HG03064 (cell line): ENCODE results near the gene ZNF385C.
A peak's percentile ranks its signal among the peaks of the same experiment; 100 is the strongest.
"Not testable (repeated sequence)": the region's sequence is repeated elsewhere in the genome, so short reads cannot be mapped to it uniquely, and the experiment has no call there.

Experiments used
- ATAC-seq: cut with Tn5 transposase; IDR thresholded peaks from one replicate; pipeline ENCODE4 v1.9.1; 2021; ENCODE audit warnings: low read depth; ENCODE audit not compliant: unreplicated experiment

Gene ZNF385C

DNA sequence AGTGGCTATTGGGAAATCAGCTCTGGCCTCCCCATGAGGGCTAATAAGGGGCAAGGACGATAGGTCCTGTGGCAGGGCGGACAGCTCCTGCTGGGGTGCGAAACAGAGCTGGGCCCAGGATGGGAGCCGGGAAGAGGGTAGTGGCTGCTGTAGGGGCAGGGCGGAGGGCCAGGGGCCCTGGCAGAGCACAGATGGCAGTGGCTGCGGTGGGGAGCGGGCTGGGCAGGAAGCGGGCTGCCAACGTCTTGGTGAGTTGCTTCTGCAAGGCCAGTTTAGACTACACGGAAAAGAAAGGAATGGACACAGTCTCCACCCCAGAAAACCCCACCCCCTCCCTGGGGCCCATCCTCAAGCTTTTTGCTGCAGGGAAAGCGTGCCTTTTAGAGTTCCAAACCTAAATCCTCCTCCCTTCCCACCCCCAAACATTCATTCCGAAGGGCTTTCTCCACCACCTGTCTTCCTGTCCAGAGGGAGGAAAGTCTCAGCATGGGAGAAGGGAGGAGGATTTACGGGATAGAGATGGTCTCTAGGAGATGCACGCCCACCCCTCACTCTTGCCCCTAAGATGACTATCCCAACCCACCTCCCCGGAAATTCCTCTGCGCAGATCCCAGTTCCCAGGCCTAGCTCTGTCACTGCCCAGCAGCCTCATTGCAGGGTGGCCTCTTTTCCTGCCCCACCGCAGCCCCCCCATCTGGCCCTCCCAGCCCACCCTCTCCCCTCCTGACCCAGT, 71.2 kb downstream of the ZNF385C start:
- ATAC-seq: no peak

DNA sequence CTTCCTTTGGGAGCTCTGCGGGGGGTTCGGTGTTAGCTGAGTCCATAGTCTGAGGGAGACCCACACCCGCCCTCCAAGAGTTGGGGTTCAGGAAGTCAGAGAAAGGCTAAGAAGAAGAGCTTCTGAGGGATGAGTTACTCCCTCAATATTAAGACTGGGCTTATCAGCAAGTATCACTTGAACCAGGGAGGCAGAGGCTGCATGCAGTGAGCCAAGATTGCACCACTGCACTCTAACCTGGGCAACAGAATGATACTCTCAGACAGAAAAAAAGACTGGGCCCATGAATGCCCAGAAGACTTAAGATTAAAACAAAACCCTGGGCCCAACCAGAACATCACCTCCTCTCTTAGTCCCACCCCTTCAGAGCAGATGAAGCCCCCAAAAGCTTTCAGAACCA, 72.3 kb downstream of the ZNF385C start:
- ATAC-seq: no peak

GRCh38 chr17:42025191-42025579, 73.1 kb downstream of the ZNF385C start:
- no peak for ATAC-seq

GRCh38 chr17:42023524-42024349, 74.5 kb downstream of the ZNF385C start:
- no peak for ATAC-seq

DNA sequence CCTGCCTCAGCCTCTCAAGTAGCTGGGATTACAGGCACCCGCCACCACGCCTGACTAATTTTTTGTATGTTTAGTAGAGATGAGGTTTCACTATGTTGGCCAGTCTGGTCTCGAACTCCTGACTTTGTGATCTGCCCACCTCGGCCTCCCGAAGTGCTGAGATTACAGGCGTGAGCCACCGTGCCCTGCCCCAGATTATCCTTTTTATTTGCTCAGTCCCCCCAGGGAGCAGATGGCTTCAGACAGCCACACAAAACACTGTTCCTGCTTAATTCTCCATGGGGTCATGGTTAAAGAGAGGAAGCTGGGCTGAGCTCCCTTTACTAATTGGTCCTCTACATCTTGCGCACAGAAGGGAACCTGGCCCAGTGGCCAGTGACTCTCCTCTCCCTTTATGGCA, 77.4 kb downstream of the ZNF385C start:
- ATAC-seq: not testable (repeated sequence)

DNA sequence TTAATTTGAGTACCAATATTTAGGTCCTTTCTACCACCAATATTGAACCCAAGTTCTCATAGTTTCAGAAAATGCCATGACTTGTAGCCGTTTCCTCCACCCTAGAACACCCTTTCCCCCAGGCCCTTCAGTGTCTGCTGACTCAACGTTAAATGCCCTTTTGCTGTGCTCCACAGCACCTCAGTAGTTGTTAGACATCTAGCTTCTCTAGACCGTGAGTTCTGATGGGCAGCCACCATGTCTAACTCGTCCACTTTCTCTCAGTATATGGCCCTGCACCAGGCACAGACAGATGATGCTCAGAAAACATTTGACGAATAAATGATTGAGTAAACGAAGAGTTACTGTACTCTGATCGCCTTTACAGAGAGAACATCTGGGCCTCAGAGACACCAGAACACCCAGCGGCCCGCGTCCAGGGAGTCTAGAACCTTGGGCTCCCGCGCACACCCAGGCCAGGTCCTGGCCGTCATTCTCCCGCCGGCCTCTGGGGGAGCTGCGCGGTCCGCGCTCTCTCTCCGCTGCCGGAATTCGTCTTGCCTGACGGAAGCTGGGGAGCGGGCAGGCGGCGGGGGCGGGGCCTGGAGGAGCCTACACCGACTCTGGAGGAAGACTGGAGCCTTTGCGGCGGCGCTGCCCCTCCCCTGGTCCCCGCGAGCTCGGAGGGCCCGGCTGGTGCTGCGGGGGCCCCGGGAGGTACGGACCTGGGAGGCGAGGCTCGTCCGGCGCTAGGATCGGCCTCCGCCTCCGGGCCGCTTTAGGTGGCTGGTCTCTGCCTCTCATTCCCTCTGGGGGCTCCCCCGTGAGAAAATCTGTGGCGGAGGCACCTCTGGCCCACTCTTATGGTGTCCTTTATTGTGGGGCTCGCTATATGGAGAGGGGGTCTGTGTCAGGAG, 78.5 kb downstream of the ZNF385C start, which contains the start of gene NKIRAS2:
TSS of gene NKIRAS2 (plus strand) at position 582 of the 896 bp plus-strand sequence. CDS start 1,488 bp downstream, outside the sequence.
- peak; percentile 50 for ATAC-seq

DNA sequence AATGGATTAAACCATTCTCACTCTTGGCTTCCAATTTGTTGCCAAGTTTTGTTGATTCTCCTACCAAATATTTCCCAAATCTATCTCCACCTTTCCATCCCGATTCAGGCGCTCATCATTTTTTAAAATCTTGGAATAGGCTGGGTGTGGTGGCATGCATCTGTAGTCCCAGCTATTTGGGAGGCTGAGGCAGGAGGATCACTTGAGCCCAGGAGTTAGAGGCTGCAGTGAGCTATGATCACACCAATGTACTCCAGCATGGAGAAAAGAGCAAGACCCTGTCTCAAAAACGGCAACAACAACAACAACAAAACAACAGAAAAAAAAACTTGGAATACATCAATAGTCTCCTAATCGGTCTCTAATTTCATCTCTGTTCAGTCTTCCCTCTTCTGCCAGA, 79.3 kb downstream of the ZNF385C start:
- no peak for ATAC-seq

GRCh38 chr17:42018339-42018738, 79.9 kb downstream of the ZNF385C start:
- no peak for ATAC-seq

- no peak for ATAC-seq
Measured at GRCh38 chr17:42017866-42018200, 80.4 kb downstream of the ZNF385C start.

DNA sequence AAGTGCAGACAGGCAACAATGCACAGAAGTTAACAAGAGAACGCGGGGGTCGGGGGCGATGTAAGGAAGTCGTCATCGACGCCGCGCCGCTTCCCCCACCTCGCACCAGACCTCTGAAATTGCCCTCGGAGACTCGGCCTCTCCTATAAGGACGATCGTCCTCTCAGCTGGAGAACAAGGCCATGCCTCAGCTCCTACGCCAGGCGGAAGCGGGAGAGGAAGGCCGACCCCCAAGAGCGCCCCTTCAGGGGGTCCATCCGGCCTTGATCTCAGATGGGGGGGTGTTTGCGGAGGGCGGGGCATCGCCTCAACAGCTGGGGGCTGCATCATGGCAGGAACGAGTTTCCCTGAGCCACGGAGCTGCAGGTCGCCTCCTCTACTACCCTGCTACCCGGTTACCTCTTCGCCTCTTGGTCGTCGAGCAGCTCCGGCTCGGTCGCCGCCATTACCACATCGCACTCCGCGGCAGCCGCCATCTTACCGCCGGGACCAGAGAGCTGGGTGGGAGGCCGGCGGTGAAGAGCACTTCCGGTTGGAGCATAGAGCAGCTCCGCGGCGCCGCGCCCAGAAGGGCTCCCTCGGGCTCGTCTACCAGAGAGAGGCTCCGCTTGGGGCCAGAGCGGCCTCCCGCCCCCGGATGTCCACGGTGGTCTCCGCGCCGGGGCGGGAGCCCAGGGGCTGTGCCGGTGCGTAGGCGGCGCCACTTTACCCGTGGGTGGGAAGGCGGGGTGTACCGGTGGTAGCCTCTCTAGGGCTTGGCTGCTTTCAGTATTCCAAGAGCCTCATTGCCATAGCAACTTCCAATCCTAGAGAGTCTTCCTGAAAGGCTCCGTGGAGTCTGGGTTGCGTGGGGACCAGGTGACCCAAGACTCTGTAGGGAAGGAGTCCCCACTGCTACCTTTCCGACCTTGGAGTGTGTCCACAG, 81.1 kb downstream of the ZNF385C start, which contains the start of gene DNAJC7:
TSS of gene DNAJC7 (minus strand) at position 499 of the 925 bp plus-strand sequence. CDS start at position 476, 23 bp downstream.
- peak; percentile 66 for ATAC-seq

DNA sequence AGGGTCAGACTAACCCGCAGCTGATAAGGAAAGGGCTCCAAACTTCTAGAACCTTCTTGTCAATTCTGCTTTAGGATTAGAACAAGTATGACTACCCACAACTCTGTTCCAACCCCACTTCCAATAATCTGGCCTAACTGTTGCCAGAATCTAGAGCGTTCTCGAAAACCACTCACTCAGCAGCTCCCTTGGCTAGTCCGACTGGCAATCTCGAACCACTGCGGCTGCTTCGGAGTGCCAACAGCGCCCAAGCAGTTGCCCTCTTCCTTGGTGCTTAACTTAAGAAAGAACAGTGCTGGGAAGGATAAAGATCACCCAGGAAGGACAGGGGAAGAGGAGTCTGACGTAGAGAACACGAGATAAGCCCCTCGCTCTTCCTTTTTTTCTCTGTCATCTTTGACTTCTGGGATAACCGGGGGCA, 81.9 kb downstream of the ZNF385C start:
- ATAC-seq: no peak

DNA sequence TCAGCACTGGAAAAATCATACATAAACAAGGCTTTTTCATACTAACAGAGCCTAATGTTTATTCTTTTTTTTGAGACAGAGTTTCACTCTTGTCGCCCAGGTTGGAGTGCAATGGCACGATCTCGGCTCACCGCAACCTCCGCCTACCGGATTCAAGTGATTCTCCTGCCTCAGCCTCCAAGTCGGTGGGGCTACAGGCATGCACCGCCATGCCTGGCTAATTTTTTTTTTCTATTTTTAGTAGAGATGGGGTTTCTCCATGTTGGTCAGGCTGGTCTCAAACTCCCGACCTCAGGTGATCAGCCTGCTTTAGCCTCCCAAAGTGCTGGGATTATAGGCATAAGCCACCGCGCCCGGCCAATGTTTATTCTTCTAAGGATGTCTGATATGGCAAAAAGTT, 84.5 kb downstream of the ZNF385C start:
- ATAC-seq: not testable (repeated sequence)

DNA sequence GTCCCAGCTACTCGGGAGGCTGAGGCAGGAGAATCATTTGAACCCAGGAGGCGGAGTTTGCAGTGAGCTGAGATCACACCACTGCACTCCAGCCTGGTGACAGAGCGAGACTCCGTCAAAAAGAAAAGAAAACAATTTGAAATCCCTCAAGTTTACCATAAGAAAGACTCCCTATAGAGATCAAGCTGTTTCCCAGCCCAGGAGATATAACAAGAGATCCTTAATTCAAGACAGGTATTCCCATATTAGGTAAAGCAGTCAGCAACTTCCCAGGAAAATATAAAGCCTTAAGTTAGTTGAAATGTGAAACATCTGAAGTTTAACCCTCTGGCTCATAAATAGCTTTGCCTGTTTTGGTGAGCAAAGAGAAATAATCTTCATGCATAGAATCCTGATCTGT, 85.9 kb downstream of the ZNF385C start:
- not testable (repeated sequence) for ATAC-seq

GRCh38 chr17:42010898-42011516, 87.3 kb downstream of the ZNF385C start:
- no peak for ATAC-seq

- ATAC-seq: not testable (repeated sequence)
Measured at GRCh38 chr17:42010266-42010680, 88.0 kb downstream of the ZNF385C start.

GRCh38 chr17:42009170-42009569, 89.1 kb downstream of the ZNF385C start:
- no peak for ATAC-seq

DNA sequence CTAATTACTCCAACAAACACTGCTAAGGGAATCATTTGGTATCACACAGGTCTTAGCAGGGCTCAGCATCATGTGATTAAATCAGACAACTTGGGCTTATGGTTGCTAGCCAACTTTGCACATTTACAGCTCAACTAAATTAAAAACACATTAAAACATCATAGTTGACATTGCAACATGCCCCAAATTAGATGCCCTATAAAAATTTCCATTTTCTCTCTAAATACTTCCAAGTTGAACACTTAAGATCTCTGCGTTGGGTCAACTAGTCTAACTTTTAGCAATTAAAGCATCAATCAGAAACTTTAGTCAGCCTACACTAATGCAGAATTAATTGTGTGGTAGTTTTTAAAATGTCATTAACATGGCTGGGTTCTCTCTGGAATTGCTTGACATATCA, 93.1 kb downstream of the ZNF385C start:
- ATAC-seq: no peak

- no peak for ATAC-seq
Measured at GRCh38 chr17:42002792-42003301, 95.4 kb downstream of the ZNF385C start.
